ENCODE data around the gene CNOT1.

The CNOT1 gene

DNA sequence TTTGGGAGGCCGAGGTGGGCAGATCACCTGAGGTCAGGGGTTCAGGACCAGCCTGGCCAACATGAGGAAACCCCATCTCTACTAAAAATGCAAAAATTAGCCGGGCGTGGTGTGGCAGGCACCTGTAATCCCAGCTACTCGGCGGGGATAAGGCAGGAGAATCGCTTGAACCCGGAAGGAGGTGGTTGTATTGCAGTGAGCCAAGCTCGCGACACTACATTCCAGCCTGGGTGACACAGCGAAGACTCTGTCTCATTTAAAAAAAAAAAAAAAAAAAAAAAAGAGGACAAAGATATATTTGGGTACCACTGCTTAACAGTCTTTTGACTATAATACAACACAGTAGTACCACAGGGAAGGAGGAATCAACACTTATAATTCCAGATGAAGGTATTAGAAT lies 9.2 kb downstream of the CNOT1 start:
- no peaks in the 10 kb centered on the region for H3K9me3 ChIP-seq (replicated peaks in 1 of 2; ENCODE audit: control insufficient read depth in 2 of 2, insufficient read depth in 1 of 2, low read depth in 1 of 2, low read length in 2 of 2)
- H3K4me2 ChIP-seq (ENCODE audit: insufficient read depth, low read length, poor library complexity, severe bottlenecking) = no peak overlapping the region
- H3K27me3 ChIP-seq (ENCODE audit: control insufficient read depth in 3 of 3, insufficient read depth in 3 of 3, low read depth in 1 of 3, low read length in 3 of 3) = no peaks in the 10 kb centered on the region
- H2BK12ac ChIP-seq (ENCODE audit: low read length) = no peak overlapping the region
- H3K23ac ChIP-seq (ENCODE audit: low read depth, low read length, poor library complexity) = no peak overlapping the region
- no peak overlapping the region for H4K91ac ChIP-seq (ENCODE audit: low read depth, low read length, poor library complexity)
- no peak overlapping the region for H3K9ac ChIP-seq (ENCODE audit: low read depth, low read length, poor library complexity)
- H4K8ac ChIP-seq (ENCODE audit: low read depth, low read length) = no peak overlapping the region
- WGBS, 2 donors (ENCODE audit: extremely low coverage in 2 of 2, insufficient read length in 2 of 2, insufficient replicate concordance in 1 of 2) = no CpG with 5 or more reads among the region's 10 CpGs
- no peak overlapping the region for H2BK15ac ChIP-seq (ENCODE audit: low read length)
- no peak overlapping the region for H3K27ac ChIP-seq (replicated peaks; ENCODE audit: low read length)
- H3K36me3 ChIP-seq (replicated peaks in 1 of 2; ENCODE audit: control insufficient read depth in 2 of 2, insufficient read depth in 2 of 2, low read length in 2 of 2) = peaks cover 22 to 92% of the 10 kb centered on the region in 2 donors
- H3K18ac ChIP-seq (ENCODE audit: low read length) = no peak overlapping the region
- peaks cover 3% of the 10 kb centered on the region for H3K79me1 ChIP-seq (ENCODE audit: low read depth, low read length)
- no peak for DNase-seq (ENCODE audit: low spot score)
- no peak overlapping the region for H3K4ac ChIP-seq (ENCODE audit: low read length)
- no peak overlapping the region for H2BK120ac ChIP-seq (ENCODE audit: low read depth, low read length)
- no peak overlapping the region for H3K4me3 ChIP-seq (ENCODE audit: low read length in 2 of 2)
- H2AK5ac ChIP-seq (ENCODE audit: low read depth, low read length) = no peak overlapping the region
- no peak overlapping the region for H2AFZ ChIP-seq (ENCODE audit: low read length)
- no peaks in the 10 kb centered on the region for H3K4me1 ChIP-seq (ENCODE audit: control insufficient read depth in 2 of 2, insufficient read depth in 1 of 2, low read depth in 1 of 2, low read length in 2 of 2)
- no peak overlapping the region for H2BK5ac ChIP-seq (ENCODE audit: low read length)
- no peak overlapping the region for H3K14ac ChIP-seq (ENCODE audit: low read length)

DNA sequence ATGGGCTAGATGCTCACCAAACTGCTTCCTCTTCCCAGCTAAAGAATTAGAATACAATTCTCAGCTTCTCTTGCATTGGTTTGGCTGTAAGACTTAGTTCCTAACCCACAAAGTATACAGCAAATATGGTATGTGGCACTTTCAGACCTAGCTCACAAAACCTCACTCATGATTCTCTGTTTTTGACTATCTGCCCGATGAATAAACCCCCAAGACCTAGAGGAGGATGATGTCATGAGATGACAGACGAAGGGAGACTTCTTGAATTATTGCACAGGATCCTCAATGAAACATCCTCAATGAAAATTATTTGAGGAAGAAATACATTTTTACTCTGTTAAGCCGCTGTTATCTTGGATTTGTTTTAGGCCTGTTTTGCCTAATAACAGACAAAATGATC lies 14.3 kb downstream of the CNOT1 start:
- no peak overlapping the region for H2AK5ac ChIP-seq (ENCODE audit: low read depth, low read length)
- no peak for DNase-seq (ENCODE audit: low spot score)
- no peak overlapping the region for H2BK120ac ChIP-seq (ENCODE audit: low read depth, low read length)
- no peak overlapping the region for H3K9ac ChIP-seq (ENCODE audit: low read depth, low read length, poor library complexity)
- no peak overlapping the region for H3K18ac ChIP-seq (ENCODE audit: low read length)
- peaks cover 4% of the 10 kb centered on the region for H3K79me1 ChIP-seq (ENCODE audit: low read depth, low read length)
- H4K91ac ChIP-seq (ENCODE audit: low read depth, low read length, poor library complexity) = no peak overlapping the region
- no peaks in the 10 kb centered on the region for H3K27me3 ChIP-seq (ENCODE audit: control insufficient read depth in 3 of 3, insufficient read depth in 3 of 3, low read depth in 1 of 3, low read length in 3 of 3)
- no peak overlapping the region for H2BK15ac ChIP-seq (ENCODE audit: low read length)
- H3K36me3 ChIP-seq (replicated peaks in 1 of 2; ENCODE audit: control insufficient read depth in 2 of 2, insufficient read depth in 2 of 2, low read length in 2 of 2) = peaks cover 14 to 77% of the 10 kb centered on the region in 2 donors
- H2AFZ ChIP-seq (ENCODE audit: low read length) = no peak overlapping the region
- no peak overlapping the region for H3K4ac ChIP-seq (ENCODE audit: low read length)
- H2BK12ac ChIP-seq (ENCODE audit: low read length) = no peak overlapping the region
- no peak overlapping the region for H3K14ac ChIP-seq (ENCODE audit: low read length)
- H3K27ac ChIP-seq (replicated peaks; ENCODE audit: low read length) = no peak overlapping the region
- H3K4me1 ChIP-seq (ENCODE audit: control insufficient read depth in 2 of 2, insufficient read depth in 1 of 2, low read depth in 1 of 2, low read length in 2 of 2) = no peaks in the 10 kb centered on the region
- no peaks in the 10 kb centered on the region for H3K9me3 ChIP-seq (replicated peaks in 1 of 2; ENCODE audit: control insufficient read depth in 2 of 2, insufficient read depth in 1 of 2, low read depth in 1 of 2, low read length in 2 of 2)
- H3K4me3 ChIP-seq (ENCODE audit: low read length in 2 of 2) = no peak overlapping the region
- no peak overlapping the region for H3K4me2 ChIP-seq (ENCODE audit: insufficient read depth, low read length, poor library complexity, severe bottlenecking)
- no peak overlapping the region for H2BK5ac ChIP-seq (ENCODE audit: low read length)
- no CpG with 5 or more reads among the region's 3 CpGs for WGBS, 2 donors (ENCODE audit: extremely low coverage in 2 of 2, insufficient read length in 2 of 2, insufficient replicate concordance in 1 of 2)
- no peak overlapping the region for H3K23ac ChIP-seq (ENCODE audit: low read depth, low read length, poor library complexity)
- no peak overlapping the region for H4K8ac ChIP-seq (ENCODE audit: low read depth, low read length)

DNA sequence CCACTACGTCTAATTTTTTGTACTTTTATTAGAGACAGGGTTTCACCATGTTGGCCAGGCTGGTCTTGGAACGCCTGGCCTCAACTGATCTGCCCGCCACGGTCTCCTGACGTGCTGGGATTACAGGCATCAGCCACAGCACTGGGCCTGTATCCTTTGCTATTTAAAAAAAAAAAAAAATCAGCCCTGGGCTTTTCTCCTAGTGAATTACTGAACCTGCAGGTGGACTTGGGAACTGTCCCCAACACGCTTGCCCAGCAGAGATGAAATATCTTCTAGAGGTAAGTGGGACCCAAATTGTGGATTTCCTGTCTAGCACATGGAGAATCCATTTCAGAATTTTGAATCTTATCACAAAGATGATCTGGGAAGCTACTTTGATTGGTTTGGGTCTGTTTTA lies 14.8 kb downstream of the CNOT1 start:
- Histone ChIP-seq H3K23ac (ENCODE audit: low read depth, low read length, poor library complexity) (no peak overlapping the region), H3K9ac (ENCODE audit: low read depth, low read length, poor library complexity) (no peak overlapping the region), H2BK5ac (ENCODE audit: low read length) (no peak overlapping the region), H3K14ac (ENCODE audit: low read length) (no peak overlapping the region), H3K9me3 (replicated peaks in 1 of 2; ENCODE audit: control insufficient read depth in 2 of 2, insufficient read depth in 1 of 2, low read depth in 1 of 2, low read length in 2 of 2) (no peaks in the 10 kb centered on the region), H3K36me3 (replicated peaks in 1 of 2; ENCODE audit: control insufficient read depth in 2 of 2, insufficient read depth in 2 of 2, low read length in 2 of 2) (peaks cover 14 to 77% of the 10 kb centered on the region in 2 donors), H3K4me3 (ENCODE audit: low read length in 2 of 2) (no peak overlapping the region), H4K8ac (ENCODE audit: low read depth, low read length) (no peak overlapping the region), H2AK5ac (ENCODE audit: low read depth, low read length) (no peak overlapping the region), H3K27me3 (ENCODE audit: control insufficient read depth in 3 of 3, insufficient read depth in 3 of 3, low read depth in 1 of 3, low read length in 3 of 3) (no peaks in the 10 kb centered on the region), H3K4ac (ENCODE audit: low read length) (no peak overlapping the region), H2BK120ac (ENCODE audit: low read depth, low read length) (no peak overlapping the region), H3K18ac (ENCODE audit: low read length) (no peak overlapping the region), H3K27ac (replicated peaks; ENCODE audit: low read length) (no peak overlapping the region), H2AFZ (ENCODE audit: low read length) (no peak overlapping the region), H2BK12ac (ENCODE audit: low read length) (no peak overlapping the region), H2BK15ac (ENCODE audit: low read length) (no peak overlapping the region), H3K4me1 (ENCODE audit: control insufficient read depth in 2 of 2, insufficient read depth in 1 of 2, low read depth in 1 of 2, low read length in 2 of 2) (no peaks in the 10 kb centered on the region), H4K91ac (ENCODE audit: low read depth, low read length, poor library complexity) (no peak overlapping the region), H3K4me2 (ENCODE audit: insufficient read depth, low read length, poor library complexity, severe bottlenecking) (no peak overlapping the region), H3K79me1 (ENCODE audit: low read depth, low read length) (peaks cover 4% of the 10 kb centered on the region)
- no CpG with 5 or more reads among the region's 6 CpGs for WGBS, 2 donors (ENCODE audit: extremely low coverage in 2 of 2, insufficient read length in 2 of 2, insufficient replicate concordance in 1 of 2)
- DNase-seq (ENCODE audit: low spot score) = no peak

DNA sequence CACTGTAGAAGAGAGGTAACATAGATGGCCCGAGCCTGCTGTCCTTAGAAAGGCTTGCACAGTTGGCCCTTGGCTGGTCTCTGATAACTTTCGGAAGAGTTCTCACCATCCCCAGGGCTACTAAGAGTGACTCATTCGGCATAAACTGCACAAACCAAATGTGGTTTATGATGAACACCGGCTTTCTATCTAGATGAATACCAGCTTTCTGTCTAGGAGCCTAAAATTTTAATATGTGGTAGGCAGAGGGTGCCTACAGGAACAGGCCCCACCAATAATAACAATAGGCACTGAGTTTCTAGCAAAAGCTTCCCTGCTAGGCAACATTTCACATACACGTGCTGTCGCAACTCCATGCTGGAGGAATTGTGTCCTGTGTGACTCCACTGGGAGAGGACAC lies 15.4 kb downstream of the CNOT1 start:
- WGBS, 2 donors (ENCODE audit: extremely low coverage in 2 of 2, insufficient read length in 2 of 2, insufficient replicate concordance in 1 of 2) = no CpG with 5 or more reads among the region's 6 CpGs
- peaks cover 14 to 78% of the 10 kb centered on the region in 2 donors for H3K36me3 ChIP-seq (replicated peaks in 1 of 2; ENCODE audit: control insufficient read depth in 2 of 2, insufficient read depth in 2 of 2, low read length in 2 of 2)

More for the DNA sequence above, 15.4 kb downstream of the CNOT1 start:
- Histone ChIP-seq H2AK5ac (ENCODE audit: low read depth, low read length) (no peak overlapping the region), H3K4me2 (ENCODE audit: insufficient read depth, low read length, poor library complexity, severe bottlenecking) (no peak overlapping the region), H2BK15ac (ENCODE audit: low read length) (no peak overlapping the region), H4K91ac (ENCODE audit: low read depth, low read length, poor library complexity) (no peak overlapping the region), H3K79me1 (ENCODE audit: low read depth, low read length) (peaks cover 4% of the 10 kb centered on the region), H3K27me3 (ENCODE audit: control insufficient read depth in 3 of 3, insufficient read depth in 3 of 3, low read depth in 1 of 3, low read length in 3 of 3) (no peaks in the 10 kb centered on the region), H3K23ac (ENCODE audit: low read depth, low read length, poor library complexity) (no peak overlapping the region), H3K9me3 (replicated peaks in 1 of 2; ENCODE audit: control insufficient read depth in 2 of 2, insufficient read depth in 1 of 2, low read depth in 1 of 2, low read length in 2 of 2) (peaks cover 0 to 3% of the 10 kb centered on the region in 2 donors), H3K9ac (ENCODE audit: low read depth, low read length, poor library complexity) (no peak overlapping the region), H3K14ac (ENCODE audit: low read length) (no peak overlapping the region), H2BK12ac (ENCODE audit: low read length) (no peak overlapping the region), H3K27ac (replicated peaks; ENCODE audit: low read length) (no peak overlapping the region), H3K4me3 (ENCODE audit: low read length in 2 of 2) (no peak overlapping the region), H3K4me1 (ENCODE audit: control insufficient read depth in 2 of 2, insufficient read depth in 1 of 2, low read depth in 1 of 2, low read length in 2 of 2) (no peaks in the 10 kb centered on the region), H3K4ac (ENCODE audit: low read length) (no peak overlapping the region), H3K18ac (ENCODE audit: low read length) (no peak overlapping the region), H2AFZ (ENCODE audit: low read length) (no peak overlapping the region), H2BK120ac (ENCODE audit: low read depth, low read length) (no peak overlapping the region), H4K8ac (ENCODE audit: low read depth, low read length) (no peak overlapping the region), H2BK5ac (ENCODE audit: low read length) (no peak overlapping the region)
- no peak for DNase-seq (ENCODE audit: low spot score)
